GM21529 (cell line): ENCODE measurements around the gene EFHC2.

Experiments used
- ATAC-seq: cut with Tn5 transposase; IDR thresholded peaks from one replicate; pipeline ENCODE4 v1.9.1; 2021; ENCODE audit not compliant: unreplicated experiment

The EFHC2 gene, protein sequence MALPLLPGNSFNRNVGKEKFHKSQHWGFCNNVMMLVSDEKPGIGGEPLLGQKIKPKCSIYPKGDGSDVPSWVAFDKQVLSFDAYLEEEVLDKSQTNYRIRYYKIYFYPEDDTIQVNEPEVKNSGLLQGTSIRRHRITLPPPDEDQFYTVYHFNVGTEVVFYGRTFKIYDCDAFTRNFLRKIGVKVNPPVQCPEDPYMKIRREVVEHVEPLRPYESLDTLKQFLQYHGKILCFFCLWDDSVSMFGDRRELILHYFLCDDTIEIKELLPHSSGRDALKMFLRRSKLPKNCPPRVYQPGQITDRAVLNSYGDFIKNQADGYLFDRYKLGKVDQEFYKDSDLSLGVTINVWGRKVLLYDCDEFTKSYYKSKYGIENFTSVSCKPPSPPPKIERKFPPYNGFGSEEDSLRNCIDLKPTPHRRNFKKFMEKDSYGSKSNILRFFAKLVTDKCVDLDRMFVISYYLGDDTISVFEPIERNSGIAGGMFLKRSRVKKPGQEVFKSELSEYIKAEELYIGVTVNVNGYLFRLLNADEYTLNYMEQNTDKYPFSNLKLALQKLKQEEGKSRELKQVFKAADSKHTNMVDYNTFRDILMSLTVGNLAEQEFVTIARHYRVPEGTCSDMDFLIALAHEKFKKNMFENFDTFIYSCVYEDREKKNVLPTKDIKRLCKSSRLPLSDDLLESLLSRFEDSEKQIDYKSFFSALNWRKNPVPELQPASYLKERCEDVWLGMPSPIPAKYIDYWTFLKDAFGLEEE

DNA sequence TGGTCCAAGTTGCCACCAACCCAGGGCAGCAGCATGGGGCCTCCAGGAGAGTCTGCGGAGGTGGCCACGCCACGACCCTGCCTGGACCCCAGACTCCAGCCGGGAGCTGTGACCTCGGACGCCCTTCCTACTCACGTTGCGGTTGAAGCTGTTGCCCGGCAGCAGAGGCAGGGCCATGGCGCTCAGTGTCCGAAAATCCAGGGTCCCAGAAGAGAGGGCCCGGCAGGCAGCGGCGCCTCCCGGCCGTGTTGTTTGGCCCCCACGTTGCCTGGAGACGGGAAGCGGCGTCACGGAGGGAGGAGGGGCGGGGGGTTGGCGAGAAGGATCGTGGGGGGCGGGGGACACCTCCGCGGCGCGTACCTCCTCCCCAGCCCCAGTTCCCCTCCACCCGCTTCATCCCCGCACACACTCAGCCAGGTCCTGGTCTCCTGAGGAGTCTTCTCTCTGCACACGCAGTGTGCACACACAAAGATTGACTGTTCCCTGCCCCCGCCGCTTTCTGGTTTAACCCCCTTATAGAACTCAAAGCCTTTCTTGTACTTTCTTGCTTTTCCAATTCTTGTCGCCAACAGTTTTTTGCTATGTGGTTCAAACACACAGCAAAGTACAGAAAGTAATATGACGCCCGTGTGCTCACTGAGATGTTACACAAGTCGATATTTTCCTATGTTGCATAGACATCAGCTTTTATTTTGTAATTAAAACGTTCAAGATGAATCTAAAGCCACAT is at the start of gene EFHC2:
Gene EFHC2, minus strand, starts transcription at position 261 of the 730 bp plus-strand sequence. Its CDS starts 84 bp downstream, at position 177.
- no peak for ATAC-seq

DNA sequence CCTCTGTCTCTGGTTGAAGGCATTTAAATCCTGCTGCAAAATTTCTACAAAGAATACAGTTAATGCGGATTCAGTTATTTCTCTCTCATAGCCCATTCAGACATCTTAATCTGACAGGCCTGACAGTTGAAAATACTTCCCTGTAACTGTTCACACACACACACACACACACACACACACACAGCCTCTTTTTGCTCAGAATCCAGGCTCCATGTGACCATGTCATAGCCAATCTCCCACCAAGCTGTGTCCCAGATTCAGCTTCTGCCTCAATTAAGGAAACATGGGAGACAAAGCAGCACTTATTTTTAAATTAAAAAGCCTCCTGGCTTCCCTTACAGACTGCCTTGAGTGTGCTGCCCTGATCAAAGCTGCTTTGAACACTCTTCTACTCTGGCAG is 49.3 kb upstream of the EFHC2 start:
- ATAC-seq: no peak

DNA sequence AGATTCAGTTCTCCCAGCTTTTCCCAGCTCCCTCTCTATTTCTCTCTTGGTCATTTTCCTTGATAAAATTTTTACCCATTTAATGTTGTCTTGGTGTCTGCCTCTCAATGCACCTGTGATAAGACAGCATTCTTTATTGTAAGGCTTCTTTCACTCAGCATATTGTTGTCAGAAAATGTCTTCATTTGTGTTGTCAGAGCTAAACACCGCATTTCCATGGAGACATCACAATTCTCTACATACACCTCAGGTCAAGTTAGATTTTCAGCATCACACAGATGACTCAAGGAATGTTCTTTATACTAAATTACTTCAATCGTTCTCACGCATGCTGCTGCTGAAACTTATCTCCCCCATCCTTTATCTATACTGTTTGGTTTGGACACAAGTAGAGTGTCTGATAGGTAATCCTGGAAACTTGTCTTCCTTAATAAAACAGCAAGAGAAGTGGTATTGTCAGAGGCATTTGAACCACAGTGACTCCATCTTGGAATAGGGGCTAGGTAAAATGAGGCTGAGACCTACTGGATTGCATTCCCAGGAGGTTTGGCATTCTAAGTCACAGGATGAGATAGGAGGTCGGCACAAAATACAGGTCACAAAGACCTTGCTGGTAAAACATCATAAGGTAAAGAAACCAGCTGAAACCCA is 41.3 kb upstream of the EFHC2 start:
- ATAC-seq: no peak

DNA sequence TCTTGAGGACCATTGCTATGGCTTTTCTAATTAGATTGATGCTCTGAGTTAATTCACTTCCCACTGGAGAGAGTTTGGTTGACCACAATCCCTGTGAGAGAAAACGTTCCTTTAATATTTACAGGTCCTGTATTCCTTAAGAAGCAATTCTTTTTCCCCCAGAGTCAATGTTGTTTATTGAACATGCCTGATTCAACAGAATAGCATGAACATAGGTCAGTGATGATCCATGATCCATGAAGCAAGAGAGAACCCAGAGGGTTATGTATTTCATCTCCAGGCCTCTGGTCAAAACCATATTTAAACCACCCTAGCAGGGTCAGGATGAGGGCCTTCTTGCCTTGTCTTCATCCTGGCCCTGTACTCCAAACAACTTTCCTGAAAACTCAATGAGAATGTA is 39.4 kb upstream of the EFHC2 start:
- ATAC-seq: no peak

DNA sequence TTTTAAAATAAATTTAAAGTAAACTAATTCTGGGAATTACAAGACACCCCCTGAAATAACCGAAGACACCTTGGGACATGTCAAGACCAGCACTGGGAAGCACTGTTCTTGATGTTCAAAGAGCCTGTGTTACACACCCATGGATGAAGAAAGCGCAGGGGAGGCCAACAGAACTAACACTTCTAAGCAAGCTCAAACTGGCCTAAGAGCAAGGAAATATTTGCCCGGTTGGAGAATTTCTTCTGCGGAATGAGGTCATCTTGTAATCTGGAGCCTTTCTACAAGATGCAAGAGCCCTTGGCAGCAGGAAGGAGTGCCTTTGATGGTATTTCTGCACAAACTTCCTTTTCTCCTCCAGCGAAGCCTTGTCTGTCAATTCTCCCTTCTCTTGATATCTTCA is 9.3 kb upstream of the EFHC2 start:
- ATAC-seq: no peak

DNA sequence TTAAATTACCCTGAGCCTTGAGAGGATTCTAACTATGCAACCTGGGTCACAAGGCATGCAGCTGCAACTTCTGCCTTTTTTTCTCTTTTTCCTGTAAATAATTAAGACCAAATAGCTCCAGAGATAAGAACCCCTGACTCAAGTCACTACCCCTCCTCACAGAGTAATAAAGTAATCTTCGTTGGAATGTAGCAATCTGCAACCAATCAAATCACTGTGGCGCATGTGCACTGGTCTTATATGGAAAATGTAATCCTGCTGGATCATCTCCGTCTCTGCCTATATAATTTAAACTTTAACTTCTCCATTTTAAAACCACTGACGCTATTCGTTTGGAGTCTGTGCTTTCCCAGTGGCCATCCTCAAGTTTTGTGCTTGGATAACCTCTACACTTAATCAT is 6.1 kb upstream of the EFHC2 start:
- ATAC-seq: no peak

DNA sequence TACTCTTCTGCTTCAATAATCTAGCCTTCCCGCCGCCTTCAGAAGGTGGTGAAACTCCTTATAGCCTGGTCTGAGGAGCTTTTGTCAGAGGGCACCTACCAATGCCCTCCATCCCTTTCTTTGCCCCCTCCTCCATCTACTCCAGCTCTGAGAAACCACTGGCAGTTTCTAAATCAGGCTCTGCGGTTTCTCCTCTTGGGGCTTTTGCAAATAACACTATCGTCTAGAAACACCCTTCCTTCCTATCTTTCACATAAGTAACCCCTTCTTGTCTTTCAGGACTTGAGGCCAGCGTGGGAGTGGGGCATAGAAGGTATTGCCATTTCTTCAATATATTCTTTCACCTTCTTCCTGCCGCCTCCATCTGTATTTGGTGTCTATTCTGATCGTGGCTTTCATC is 1.2 kb upstream of the EFHC2 start:
- ATAC-seq: no peak

DNA sequence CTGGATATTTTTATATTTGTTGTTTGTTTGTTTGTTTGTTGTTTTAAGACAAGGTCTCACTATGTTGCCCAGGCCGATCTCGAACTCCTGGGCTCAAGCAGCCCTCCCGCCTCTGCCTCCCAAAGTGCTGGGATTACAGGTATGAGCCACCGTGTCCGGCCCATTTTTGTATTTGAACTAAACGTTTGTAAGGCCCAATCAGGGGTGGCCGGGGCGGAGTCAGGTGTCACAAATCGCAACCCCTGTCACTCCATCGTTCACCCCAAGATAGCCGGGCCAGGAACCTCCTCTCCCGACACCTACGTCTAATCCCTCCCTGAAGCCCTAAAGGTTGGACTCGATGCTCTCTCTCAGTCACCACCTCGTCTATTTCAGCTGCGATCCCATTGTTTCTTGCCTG is 722 bp upstream of the EFHC2 start:
- no peak for ATAC-seq

DNA sequence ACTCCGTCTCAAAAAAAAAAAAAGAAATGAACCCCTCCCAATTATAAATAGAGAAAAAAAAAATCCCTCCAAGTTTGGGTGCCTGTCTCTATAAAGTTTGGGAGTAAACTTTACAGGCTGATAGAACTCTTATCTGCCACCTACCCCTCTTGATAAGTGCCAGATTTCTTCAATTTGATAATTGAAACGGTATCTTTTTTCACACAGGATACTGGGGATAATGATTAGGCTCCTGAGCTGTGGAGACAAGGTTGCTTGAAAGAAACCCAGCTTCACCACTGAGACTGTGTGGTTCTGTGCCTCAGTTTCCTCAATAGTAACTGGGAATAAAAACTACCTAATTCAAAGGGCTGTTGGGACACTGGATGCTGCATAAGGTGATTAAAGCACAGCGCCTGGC is 606 bp downstream of the EFHC2 start:
- ATAC-seq: no peak

DNA sequence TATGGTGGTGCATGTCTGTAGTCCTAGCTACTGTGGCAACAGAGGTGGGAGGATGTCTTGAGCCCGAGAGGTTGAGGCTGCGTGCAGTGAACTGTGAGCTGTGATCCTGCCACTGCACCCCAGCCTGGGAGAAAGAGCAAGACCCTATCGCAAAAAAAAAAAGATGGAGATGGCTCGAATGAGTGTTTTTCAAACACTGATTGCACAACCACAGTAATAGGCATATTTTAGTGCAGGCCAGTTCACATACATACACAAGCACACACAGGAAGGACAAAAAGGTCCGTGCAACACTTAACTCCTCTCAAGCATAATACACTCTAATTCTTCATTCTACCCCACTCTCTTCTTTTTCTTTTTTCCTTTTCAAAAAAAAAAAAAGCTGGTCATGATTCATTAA is 5.1 kb downstream of the EFHC2 start:
- ATAC-seq: no peak

DNA sequence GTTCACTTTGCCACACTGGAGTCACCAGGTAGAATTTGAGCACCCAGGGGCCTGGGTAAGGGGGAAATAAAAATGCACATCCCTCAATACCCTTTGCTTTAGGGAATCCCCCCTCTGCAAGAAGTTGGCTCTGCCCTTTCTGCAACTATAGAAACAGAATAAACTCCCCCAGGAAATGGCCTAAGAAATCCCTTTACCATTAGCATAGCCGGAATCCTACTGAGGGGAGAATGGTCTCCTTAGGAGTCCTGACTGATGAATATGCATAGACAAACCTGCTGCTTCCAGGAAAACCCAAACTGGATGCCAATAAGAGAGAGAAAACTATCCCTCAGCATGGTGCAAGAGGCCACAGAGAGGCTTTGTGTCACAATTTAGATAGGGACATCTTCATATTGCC is 11.0 kb downstream of the EFHC2 start:
- no peak for ATAC-seq

DNA sequence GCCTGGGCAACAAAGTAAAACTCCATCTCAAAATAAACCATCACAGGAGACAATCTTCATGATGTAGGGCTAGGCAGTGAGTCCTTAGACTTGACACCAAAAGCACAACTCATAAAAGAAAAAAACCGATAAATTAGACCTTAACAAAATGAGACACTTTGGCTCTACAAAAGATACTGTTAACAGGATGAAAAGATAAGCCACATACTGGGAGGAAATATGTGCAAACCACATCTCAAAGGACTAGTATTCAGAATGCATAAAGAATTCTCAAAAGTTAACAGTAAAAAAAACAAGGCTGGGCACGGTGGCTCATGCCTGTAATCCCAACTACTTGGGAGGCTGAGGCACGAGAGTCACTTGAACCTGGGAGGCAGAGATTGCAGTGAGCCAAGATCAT is 13.2 kb downstream of the EFHC2 start:
- ATAC-seq: no peak

DNA sequence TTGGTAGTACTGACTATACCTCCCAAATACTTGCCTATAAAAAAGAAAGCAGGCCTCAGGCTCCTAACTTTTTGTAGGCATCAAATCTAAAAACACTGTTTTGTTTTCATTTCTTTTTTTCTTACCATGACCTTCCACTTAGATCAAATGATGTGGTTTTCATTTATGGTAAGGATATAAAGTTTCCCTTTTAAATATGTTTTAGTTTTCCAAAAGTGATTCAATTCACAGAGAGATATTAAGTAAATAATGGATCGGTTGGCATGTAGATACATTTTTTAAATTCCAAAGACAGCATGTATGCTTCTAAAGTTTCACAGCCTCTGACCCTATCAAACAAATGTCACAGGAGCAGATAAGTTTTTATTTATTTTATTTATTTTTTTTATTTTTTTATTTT is 23.9 kb downstream of the EFHC2 start:
- ATAC-seq: no peak

DNA sequence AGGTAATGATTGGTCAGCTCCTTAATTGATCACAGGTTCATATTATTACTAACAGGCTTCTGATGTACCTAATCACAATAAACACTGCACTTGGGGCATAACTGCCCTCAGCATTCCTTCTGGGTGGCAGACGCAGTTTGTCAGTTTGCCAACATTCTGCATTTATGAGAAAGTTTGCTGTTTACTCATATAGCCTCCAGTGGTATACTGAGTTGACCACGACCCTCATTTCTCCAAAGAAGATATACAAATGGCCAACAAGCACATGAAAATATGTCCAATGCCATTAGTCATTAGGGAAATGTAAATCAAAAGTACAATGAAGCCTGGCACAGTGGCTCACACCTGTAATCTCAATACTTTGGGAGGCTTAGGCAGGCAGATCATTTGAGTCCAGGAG is 26.3 kb downstream of the EFHC2 start:
- no peak for ATAC-seq

DNA sequence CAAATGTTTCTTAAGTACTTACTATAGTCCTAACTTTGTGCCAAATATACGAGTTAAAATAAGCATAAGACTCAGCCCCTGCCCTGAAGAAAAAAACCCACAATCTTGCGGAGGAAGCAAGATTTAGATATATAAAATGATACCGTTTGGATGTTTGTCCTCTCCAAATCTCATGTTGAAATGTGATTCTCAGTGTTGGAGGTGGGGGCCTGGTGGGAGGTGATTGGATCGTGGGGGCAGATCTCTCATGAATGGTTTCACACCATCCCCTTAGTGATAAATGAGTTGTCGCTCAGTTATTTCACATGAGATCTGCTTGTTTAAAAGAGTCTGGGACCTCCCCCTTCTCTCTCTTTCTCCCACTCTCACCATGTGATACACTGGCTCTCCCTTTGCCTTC is 28.7 kb downstream of the EFHC2 start:
- ATAC-seq: no peak

DNA sequence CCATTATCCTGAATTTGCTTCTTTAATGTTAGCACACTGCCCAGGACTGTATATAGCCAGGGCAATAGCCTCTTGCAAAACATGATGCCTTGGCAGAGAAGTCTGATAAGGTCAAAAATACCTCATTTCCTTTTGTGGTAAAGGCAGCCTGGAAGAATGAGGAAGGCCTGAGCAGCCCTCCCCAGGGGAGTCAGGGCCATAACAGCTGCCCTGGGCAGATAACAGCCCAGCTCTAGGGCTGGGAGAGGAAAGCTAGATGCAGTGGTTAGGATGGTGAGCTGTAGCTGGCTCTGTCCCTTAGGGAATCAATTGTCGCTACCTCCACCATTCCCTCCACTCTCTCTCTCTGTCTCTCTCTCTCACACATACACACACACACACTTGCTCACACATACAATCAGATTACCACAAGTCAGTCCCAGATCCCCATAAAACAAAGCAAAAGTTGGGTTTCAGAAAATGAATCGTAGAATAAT is 29.2 kb downstream of the EFHC2 start:
- no peak for ATAC-seq

DNA sequence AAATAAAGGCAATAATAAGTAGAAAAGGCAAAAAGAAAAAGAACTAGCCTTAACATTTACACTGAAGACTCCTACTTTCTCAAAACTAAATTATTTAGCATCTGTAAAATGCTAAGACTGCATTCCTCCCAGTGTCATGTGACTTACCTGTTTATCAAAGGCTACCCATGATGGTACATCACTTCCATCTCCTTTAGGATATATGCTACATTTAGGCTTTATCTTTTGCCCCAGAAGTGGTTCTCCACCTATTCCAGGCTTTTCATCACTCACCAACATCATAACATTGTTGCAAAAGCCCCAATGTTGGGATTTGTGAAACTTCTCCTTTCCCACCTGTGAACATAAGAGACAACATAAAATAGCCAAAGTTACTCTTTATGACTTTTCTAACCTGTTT is 31.1 kb downstream of the EFHC2 start:
- no peak for ATAC-seq

DNA sequence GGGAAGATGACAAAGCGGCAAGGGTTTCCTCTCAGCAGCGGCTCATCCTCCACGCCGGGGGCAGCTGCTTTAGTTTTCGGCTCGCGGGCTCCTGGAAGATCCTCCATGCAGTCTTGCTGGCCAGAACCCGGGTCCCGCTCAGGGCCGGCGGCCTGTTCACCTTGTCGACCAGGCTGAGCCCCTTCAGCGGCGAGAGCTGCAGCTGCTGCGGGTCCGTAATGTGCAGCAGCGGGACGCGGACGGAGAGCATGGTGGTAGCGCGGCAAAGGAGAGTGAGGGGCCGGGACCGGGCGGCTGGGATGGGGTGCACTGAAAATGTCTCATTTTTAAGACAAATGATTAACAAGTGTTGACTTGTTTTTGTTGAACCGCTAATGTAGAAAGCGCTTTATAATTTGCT is 33.2 kb downstream of the EFHC2 start:
- no peak for ATAC-seq

DNA sequence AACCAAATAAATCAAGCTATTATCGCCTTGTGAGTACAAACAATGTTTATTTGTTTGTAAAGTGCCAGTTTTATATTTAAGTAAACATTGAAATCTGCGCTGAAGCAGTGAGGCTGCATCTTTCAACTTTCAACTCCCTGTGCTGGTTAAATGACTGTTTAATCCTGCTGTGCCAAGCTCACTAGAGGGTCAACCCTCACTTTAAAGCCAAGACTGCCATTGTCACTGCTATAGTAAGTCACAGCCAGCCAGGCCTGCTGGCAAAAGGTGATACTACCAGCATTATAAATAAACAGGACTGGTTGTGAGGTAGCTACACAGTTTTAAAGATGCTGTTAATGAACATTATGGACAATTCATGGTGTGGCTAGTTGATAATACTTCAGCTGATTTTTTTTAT is 34.6 kb downstream of the EFHC2 start:
- ATAC-seq: no peak

DNA sequence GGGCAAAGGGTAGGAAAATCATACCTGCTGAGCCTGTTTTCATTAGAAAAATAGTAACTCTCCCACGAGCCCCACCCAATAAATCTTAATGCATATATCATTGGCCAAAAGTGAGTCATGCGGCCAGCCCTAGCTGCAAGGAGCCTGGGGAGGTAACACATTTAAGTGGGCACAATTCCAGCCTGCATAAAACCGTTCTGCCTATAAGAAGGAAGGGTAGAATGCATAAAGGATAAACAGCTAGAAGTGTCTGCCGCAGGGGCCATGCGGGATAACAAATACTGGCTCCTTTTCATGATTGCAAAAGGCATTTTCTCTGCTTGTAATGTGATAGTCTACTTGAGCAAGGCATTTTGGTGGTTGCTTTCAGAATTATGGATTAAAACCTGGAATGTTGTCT is 37.1 kb downstream of the EFHC2 start:
- ATAC-seq: no peak

DNA sequence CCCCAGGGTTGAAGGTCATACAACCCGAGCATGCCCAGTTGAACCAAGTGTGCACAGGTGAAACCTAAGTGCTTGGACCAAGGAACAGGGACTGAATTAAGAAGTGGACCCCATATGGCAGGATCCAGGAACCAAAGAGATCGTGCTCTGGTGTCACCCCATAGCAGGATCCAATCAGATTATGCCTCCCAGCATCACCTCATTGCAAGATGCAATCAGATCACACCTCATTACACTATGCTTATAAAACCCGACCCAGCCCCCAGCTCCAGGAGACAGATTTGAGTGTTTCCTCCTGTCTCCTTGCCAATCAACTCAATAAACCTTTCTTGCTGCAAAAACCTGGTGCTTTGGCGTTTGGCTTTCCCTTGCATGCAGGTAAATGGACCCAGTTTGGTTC is 37.6 kb downstream of the EFHC2 start:
- ATAC-seq: no peak
